HG03103 (cell line): Measurements from ENCODE around the gene IRF2.

Experiments used
- ATAC-seq: cut with Tn5 transposase; IDR thresholded peaks from one replicate; pipeline ENCODE4 v1.9.1; 2021; ENCODE audit warnings: low read depth; ENCODE audit not compliant: unreplicated experiment

Gene IRF2

DNA sequence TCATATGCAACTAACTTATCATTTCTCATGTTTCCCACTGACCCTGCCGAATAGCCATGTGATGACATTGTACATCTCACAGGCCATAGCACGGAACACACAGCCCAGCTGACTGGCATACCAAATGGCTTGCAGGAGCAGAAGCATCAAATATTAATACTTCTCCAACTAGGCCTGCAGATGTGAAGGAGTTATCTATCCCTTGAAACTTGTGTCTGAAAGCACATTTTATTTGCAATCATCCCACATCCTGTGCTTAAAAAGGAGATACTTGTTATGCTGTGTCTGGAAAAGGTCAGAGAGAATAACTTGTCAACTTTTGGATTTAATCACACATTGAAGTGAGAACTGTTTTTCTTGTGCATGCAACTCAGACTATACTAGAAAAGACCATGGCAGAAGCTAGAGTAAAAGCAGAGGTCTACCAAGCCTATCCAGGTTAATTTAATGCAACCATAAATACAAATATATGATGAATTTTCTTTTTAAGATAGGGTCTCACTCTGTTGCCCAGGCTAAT lies 100.4 kb downstream of the IRF2 start:
- ATAC-seq = no peak

DNA sequence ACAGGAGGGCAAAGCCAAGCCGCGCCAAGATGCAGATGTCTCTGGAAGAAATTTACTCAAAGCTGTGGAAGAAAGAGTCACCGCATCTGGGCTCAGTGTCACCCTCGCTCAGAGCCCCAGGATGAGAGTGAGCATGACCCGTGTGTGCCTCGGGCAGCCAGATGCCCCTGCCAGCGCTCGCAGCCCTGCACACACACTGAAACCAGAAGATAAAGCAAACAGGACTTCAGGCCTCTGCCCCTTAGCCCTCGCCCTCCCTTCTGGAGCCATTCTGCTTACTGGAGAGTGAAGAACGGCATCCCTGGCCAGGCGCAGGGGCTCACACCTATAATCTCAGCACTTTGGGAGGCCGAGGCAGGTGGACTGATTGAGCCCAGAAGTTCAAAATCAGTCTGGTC lies 103.0 kb downstream of the IRF2 start:
- no peak for ATAC-seq

DNA sequence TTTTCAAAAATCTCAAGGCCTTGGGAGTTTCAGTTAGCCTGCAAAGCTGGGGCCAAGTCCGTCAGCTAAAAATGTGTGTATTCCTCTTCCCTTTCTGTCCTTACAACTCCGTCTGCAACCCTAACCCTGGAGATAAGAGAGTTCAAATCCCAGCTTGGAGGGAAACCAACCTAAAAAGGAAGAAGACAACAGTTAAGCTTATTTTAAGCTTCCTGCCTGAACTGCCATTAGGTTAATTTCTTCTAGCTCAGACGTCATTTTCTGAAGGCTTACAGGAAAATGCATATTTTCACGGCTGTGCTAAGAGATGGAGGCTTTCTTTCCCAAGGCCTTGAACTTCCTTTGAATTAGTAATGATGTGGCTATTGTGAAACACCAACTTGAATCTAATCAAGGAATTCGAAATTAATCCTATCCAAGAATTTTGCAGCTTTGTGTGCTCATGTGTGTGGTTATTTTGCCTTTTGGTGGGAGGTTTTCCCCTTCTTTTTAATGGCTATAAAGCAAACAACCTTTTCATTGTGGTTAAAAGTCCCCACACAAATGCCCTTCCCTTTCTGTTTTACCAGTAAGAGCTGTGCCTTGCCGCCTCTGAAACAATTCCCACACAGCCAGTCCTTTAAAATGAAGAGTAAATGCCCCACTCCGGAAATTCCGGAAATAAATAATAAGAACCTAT lies 103.5 kb downstream of the IRF2 start:
- no peak for ATAC-seq

DNA sequence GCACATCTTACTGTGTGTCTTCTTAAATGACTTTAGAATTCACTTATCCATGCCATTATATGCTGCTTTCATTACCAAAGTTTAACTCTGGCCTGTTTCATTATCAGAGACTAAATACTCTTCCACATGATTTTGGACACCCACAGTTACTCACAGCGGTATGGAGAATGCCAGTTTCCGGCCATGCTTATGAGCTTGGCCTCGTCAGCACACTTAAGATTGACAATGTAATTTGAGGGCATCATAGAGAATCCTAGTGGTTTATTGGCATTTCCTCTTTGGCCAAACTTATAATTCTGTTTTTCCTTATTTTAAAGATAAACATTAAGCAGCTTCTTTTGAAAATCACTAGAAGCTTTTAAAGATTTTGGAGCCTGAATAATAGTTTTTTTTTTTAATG lies 104.5 kb downstream of the IRF2 start:
- no peak for ATAC-seq

DNA sequence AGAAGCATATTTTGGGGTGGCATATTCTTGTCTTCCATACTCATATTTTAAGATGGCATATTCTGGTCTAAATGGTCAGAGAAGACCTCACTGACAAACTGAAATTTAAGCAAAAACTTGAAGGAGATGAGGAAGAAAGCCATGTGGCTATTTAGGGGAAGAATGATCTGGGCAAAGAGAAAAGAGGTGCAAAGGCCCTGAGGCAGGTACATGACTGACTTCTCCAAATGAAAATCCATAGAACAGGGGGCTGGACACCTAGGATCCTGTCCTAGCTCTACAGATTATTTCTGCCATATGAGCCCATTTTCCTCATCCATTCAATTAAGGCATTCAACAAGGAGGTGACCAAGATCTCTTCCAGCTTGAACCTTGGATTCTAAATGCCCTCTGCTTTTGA lies 105.6 kb downstream of the IRF2 start:
- ATAC-seq = no peak

DNA sequence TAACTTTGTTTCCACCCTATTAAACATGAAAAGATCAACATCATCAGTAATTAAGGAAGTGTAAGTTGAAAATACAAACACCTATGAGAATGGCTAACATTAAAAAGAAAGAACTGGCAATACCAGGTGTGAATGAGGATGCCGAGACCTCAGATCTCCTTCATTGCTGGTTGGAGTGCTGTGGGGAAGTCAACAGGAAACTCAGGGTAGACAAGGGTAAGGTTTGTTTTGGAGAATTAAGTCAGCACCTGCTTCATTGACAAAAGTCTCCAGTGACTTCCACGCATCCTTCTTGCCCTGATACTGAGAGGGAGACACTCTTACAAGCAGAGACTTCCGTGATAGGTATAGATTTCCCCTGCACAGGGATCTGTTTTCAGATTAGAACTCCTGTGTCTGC lies 106.1 kb downstream of the IRF2 start:
- ATAC-seq = no peak

DNA sequence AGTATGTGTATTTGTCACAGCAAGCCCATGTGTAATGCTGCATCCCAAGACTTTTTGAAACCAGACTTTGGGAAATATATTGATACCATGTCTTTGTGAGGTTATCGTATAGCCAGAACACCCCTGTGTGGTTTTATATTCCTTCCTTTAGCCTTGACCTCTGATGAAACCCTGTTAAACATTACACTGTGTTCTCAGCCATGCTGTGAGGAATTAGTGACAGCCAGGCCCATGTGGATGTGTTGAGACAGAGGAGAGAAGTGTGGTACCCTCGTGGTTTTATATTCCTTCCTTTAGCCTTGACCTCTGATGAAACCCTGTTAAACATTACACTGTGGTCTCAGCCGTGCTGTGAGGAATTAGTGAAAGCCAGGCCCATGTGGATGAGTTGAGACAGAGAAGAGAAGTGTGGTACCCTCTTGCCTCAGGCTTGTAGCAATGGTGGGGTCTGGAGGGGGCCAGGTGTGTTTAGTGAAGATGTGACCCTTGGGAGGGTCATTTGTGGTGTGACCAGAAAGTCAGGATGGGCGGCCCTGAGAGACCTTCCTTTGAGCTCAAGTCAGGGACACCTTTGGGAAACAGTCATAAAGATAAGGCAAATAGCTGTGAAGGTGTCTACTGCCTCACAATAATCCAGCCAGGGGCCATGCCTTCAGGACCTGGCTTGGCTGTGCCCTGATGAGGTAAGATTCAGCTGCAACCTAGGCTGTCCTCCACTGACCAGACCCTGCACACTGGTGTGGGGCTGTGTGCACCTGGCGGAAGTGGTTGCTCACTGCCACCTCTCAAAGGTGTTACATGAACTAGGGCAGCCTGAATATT lies 110.0 kb downstream of the IRF2 start:
- ATAC-seq = no peak

DNA sequence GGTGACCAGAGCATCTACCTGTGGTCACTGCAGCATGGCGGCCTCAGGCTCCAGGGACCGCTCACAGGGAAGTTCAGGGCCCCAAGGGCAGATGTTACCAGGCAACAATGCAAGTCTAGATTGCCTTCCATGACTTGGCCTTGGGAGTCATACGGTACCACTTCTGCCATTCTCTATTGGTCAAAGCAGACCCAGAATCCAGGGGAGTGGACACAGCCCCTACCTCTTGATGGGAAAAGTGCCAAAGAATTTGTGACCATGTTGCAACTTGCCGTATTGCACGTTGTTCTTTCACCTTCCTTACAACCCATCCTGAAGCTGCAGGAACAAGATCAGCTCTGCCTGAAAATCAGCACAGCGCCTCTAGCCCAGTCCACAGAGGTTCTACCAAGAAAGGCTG lies 111.1 kb downstream of the IRF2 start:
- no peak for ATAC-seq

DNA sequence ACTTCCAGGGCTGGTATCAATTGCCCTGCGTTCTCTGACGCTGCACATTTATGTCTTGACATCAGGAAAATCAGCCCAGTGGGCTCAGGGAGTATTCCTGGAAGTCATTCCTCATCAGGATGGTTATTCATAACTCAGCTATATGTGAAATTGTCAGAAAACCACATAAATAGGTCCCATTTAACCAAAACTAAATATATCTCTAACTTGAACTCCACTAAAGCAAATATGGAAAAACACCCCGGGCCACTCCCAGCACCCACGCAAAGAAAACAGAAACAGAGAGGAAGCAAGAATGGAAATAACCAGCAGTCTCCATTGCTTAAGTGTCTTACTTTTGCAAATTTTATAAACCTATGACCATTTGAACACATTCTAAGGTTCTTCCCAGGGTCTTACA lies 112.0 kb downstream of the IRF2 start:
- no peak for ATAC-seq

DNA sequence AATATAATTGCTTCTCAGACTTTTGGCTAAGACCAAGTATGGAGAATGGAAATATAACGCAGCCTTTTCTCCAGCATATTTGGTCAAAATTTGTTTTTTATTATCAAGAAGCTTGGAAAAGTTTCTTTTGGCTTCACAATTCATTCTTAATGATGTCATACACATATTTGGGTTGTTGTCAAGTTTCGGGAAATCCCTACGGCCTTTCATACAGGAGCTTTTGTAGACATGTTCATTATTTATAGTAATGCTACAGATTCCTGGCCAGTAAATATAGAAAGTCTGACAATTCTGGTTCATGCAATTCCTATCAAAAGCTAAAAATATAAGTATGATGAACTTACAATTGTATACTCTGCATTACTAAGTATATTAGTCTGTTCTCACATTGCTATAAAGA lies 112.9 kb downstream of the IRF2 start:
- ATAC-seq = no peak

DNA sequence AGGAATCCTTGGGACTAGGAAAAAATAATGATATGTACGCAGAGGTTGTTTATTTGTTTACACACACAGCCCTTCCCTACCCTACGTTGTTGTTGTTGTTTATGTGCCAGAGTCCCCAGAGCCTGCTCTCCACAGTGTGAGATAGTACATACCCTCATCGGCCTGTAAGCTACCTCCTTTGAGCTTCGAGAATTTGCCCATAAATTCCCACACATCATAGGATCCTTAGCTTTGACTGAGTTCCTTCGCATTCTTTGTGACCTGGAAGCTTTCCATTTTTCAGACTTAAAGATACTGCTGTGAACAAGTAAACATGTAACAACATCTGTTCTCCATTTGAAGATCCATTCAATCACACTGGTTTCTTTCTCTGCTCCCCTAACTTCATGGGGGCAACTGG lies 114.5 kb downstream of the IRF2 start:
- no peak for ATAC-seq

DNA sequence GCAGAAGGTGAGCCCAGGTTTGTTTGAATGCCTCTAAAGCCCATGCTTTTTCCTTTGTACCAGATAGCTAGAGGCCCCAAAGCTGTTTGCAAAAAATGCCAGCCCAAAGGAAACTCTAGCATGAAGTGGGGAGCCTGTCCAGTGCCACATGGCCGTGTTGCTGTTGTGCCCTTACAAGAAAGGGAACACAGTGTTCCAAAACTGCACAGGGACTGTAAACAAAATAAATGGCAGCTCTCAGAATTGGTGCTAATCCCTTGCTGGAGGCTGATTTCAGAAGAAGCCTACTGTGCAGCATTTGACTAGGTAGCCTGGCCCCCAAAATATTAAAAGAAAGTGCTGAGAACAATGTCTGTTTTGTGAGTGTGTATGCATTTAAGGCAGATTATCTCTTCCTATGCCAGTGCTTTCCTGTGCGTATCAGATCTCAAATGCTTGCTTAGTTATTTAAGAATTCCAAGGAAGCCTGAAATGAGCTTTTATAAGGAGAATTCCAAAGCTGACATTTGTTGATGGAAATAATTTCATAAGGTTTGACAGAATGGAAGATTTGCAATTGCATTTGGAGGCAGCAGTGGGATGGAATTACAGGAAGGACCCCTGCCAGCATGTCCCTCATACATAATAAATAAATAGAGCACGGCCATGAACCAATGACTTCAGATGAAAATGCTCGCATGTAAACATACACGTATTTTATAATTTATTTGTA lies 115.7 kb downstream of the IRF2 start:
- ATAC-seq = no peak

DNA sequence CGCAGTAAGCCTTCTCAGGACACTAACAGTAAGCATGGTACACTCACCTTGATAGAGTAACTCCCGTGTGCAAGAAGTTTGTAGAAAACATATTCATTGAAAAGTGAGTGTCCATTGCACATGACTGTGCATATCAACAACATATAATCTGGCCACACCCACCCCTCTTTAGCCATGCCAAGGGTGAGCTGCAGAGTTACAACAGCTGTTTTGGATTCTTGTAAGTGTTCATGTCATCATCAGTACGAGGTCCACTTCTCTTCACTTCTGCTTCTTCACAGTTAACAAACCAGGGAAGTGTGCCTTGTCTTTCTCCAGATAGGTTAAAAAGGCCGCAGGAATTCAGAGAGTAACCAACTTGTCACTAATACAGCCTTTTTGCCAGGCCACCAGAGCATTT lies 116.6 kb downstream of the IRF2 start:
- no peak for ATAC-seq

DNA sequence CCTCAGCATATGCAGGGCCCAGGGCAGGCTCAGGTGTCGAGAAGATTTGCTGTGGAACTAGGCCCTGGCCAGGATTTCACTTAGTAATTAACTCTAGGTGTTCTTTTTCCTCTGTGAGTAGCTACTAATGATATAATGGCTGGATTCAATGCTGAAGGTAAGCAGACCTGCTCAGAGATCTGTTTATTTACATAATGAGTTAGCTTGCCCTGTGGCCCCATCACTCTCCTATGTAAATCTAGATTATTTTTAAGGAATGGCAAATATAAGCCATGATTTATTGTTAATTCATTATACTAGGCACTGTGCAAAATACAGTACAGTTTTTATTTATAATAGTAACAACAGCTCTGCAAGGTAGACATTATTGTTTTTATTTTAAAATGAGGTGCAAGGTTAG lies 117.2 kb downstream of the IRF2 start:
- ATAC-seq = no peak

DNA sequence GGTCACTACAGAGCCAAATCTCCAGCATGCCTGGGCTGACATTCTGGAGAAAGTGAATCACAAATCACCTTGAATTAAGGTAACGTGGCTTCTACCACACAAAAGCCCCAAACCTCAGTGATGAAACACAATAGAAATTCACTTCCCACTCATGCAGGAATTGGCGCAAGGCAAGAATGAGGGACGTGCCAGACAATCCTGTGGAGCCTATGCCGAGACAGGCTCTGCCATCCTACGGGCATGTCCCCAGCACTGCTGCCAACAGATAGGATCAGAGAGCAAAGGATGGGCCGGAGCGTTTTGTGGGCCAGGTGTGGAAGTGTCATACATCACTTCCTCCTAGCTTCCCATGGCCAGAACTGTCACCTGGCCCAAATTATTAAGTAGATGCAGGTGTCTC lies 118.0 kb downstream of the IRF2 start:
- ATAC-seq = no peak

DNA sequence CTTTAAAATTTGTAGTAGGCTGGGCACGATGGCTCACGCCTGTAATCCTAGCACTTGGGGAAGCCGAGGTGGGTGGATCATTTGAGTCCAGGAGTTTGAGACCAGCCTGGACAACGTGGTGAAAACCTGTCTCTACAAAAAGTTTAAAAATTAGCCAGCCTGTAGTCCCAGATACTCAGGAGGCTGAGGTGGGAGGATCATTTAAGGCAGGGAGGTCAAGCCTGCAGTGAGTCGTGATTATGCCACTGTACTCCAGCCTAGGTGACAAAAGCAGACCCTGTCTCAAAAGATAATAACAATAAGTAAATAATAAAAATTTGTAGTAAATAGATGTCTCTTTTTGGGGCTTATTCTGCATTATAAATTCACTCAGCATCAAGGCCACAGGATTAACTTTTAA lies 118.5 kb downstream of the IRF2 start:
- ATAC-seq = no peak

DNA sequence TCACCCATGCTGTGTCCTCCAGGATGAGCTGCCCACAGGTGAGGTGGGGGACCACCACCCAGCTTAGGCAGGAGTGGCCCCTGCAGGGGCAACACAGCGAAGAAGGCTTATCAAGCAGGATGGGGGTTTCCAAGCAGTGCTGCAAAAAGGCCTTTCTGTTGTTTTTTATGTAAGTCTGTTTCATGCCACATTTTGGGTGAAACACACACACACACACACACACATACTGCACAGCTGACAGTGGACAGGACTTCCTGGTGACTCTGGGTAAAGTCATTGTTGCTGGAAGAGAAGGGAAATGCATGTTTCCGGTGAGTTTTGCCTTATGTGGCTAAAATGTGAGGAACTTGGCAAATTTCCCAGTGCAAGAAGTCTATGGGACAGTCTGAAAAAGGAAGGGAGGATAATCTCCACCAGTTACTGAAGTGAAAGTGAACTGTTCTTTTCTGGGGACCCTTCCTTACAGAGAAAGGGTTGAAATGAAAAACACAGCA lies 119.2 kb downstream of the IRF2 start:
- ATAC-seq = no peak

DNA sequence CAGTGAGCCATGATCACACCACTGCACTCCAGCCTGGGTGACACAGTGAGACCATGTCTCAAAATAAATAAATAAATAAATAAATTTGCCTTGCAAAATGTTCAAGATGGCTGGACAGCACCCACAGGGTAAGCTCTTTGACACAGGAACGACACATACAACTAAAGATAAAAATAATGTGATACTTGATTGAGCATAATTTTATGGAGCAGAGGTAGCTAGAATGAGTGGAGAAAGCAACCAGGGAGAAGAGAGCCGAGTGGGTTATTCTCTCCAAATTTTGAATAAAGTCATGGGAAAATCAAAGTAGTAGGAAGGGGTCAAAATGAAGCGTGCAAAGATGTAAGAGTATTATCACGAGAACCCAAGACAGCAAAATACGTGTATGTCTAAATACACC lies 121.5 kb downstream of the IRF2 start:
- no peak for ATAC-seq

DNA sequence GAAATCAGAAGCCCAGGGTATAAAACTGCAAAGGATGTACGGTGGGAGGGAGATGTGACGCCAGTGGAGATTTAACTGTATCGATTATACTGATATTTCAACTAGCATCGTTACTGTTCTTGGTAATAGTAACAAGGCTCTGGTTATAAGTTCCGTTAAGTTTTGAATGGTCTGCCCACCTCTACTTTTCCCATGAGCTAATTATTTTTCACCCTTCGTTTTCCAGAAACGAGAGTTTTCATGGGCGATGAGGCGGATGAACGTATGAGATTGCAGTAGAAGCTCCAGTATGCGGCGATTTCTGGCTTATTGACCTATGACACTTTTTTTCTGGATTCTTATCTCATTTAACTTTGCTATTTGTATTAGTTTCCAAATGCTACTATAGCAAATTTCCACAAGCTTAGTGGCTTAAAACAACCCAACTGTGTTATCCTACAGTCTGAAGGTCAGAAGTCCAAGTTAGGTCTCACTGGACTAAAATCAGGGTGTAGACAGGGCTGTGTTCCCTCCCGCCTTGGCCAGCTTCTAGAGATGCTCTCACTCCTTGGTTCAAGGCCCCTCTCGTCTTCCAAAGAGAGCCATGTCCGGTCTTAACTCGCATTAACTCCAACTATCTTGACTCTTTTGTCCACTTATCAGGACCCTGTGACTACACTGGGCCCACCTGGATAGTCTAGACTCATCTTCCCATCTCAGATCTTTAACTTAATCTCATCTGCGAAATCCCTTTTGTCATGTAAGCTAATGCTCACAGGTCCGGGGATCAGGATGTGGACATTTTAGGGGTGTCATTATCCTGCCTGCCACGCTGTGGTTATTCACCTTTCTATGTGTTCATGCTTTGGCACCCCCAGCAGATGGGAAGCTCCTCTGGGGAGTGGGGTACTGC lies 122.5 kb downstream of the IRF2 start:
- no peak for ATAC-seq

DNA sequence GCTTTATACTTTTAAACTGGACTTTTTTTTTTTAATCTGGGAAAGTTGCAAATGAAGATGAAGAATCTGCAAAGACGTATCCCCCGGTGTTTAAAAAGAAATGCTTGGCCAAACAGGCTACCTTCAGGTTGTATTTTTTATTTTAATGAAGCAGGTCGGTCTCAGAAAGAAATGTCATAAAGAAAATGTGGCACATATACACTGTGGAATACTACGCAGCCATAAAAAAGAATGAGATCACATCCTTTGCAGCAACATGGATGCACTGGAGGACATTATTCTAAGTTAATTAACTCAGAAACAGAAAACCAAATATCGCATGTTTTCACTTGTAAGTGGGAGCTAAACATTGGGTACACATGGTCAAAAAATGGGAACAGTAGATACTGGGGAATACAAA lies 123.4 kb downstream of the IRF2 start:
- ATAC-seq = no peak
